CD4-positive, alpha-beta T cell treated with Interleukin-10 for 1 hour (primary cell): ENCODE measurements around the gene ALPI.
"Not testable (repeated sequence)": the region's sequence is repeated elsewhere in the genome, so short reads cannot be mapped to it uniquely, and the experiment has no call there.

ENCODE experiments used
- DNase-seq: peaks from one replicate; pipeline ENCODE4 v3.0.0-alpha.2; 2020

ALPI gene

DNA sequence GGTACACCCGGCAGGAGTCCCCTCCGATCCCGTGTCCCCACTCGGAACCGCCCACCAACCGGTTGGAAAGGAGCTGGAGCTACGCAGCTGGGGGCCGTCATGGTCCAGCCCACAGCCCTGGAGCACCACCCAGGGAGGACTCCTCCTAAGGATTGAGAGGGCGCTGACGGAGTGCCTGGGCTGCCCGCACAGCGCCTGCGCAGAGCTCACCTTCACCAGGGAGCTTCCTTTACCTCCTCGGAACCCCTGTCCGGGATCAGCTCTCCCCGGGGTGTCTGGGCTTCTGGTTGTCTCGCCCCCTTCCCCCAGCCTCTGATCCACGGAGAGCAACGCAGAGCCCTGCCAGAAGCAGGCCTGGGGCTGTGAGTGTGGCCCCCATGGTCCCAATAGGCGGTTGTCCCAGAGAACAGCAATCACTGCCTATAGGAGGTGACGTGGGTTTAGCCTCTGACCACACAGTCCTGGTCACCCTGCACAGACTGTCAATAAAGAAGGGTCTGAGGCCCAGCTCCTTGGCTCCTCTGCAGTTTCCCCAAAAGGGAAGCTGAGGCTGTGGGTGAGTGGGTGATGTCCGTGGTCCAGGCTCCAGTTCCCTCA lies 34.7 kb upstream of the ALPI start:
- DNase-seq: no peak

- no peak for DNase-seq
Observed at GRCh38 chr2:232422051-232422450, 33.9 kb upstream of the ALPI start.

GRCh38 chr2:232422996-232423395 lies 33.0 kb upstream of the ALPI start:
- not testable (repeated sequence) for DNase-seq

DNA sequence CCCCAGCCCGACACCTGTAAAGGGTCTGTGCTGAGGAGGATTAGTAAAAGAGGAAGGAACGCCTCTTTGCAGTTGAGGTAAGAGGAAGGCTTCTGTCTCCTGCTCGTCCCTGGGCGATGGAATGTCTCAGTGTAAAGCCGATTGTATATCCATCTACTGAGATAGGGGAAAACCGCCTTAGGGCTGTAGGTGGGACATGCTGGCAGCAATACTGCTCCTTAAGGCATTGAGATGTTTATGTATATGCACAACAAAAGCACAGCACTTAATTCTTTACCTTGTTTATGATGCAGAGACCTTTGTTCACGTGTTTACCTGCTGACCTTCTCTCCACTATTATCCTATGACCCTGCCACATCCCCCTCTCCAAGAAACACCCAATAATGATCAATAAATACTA lies 32.5 kb upstream of the ALPI start:
- DNase-seq: not testable (repeated sequence)

GRCh38 chr2:232431705-232432590 lies 24.0 kb upstream of the ALPI start:
- no peak for DNase-seq

GRCh38 chr2:232432598-232433184 lies 23.3 kb upstream of the ALPI start:
- no peak for DNase-seq

GRCh38 chr2:232433622-232434021 lies 22.3 kb upstream of the ALPI start:
- not testable (repeated sequence) for DNase-seq

DNA sequence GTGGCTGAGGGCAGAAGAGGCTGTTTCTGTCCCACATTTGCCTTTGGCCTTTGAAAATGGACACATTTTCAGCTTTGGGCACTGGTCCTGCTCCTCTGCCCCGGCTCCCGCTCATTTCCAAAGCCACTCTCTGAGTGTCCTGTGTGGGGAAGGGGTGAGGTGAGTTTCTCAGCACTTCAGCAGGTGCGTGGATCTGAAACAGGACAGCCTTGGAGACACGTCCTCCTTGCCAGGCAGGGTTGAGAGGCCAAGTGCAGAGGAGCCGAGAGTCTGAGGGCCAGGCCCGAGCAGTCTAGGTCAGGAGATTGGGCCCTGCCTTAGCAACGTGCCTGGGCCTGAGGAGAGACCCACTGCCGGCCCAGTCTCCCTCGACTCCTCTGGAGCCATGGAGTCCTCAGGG lies 21.9 kb upstream of the ALPI start:
- no peak for DNase-seq

DNA sequence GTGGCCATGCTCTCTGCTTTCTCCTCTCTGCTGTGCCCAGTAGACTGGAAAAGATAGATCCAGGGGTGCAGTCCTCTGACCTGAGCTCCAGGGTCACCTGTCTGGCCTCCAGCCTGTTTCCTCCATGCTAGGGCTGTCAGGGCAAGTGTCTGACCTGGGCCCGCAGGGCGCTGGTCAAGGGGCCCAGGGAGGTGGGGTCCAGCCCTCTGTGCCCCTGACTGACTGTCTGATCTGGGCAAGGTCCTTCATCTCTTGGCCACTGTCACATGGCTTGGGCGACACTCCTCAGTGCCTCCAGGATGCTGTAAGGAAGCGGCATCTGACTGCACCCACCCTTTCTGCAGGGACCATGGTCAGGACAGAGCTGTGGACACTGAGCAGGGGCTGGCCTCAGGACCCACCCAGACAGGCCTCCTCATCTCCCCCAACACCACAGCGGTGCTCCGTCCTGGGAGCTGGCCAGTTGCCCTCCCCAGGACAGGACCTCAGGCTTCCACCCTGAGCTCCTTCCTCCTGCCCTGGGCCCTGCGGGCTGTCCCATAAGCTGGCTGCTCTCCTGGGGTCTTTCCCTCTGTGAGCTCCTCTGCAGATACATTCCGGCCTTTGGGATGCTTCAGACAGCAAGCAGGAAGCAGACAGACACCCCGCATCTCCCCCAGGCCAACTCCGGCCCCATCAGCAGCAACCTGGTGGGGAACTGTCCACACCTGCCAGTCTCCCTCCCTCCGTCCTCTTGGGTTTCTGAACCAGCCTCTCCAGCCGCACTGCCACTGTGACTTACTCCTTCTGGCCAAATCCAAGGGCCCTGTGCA lies 21.2 kb upstream of the ALPI start:
- no peak for DNase-seq

- no peak for DNase-seq
Observed at GRCh38 chr2:232435375-232435648, 20.6 kb upstream of the ALPI start.

GRCh38 chr2:232435805-232436204 lies 20.1 kb upstream of the ALPI start:
- DNase-seq: no peak

DNA sequence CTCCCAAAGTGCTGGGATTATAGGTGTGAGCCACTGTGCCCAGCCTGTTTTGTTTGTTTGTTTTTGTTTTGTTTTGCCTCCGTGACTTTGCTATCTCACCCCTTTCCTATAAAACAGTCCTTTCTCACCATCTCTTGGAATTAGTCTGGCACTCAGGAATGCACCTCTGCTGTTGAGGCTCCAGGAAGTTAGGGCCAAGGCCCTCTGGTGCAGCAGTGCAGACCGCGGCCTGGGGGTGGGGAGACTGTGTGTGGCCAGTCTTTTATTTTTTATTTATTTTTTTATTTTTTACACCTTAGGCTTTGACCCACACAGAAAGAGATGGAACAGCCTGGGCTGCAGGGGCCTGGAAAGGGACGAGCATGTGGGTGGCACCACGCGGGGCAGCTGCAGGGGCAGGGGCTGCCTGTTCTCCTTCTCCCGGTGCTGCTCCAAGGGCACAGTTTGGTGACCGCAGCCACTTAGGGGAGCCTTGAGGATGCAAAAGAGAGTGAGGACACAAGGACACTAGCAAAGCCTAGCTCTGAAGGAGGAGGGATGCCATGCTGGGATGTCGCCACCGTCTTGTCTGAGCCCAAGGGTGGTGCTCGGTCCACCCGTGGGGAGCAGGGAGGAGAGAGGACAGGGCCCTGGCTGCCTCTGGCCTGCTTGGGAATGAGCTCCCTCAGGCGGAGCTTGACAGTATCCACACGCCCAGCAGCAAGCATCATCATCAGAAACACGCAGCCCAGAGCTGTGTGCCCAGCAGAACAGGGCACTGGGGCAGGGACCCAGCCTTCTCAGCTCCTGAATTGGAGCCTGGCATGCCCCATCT lies 19.4 kb upstream of the ALPI start:
- DNase-seq: no peak

DNA sequence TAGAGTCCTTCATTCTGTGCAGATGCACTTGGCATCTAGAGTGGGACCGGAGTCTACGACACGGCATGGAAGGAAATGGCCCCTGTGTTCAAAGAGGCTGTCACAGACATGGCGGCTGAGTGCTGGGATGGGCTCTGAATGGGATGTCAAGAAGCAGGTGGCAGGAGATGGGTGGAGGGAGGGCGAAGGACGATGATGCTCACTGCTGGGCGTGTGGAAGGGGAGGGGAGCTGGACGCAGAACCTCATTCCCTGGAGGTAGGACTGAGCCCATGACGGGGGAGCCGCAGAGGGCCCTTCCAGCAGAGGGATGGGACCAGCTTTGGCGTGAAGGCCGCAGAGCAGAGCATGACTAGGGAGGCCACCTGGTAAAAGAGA lies 18.8 kb upstream of the ALPI start:
- DNase-seq: no peak

GRCh38 chr2:232438091-232438490 lies 17.9 kb upstream of the ALPI start:
- DNase-seq: no peak

- peak; percentile 45 for DNase-seq
Observed at GRCh38 chr2:232438951-232439757, 16.8 kb upstream of the ALPI start.

DNA sequence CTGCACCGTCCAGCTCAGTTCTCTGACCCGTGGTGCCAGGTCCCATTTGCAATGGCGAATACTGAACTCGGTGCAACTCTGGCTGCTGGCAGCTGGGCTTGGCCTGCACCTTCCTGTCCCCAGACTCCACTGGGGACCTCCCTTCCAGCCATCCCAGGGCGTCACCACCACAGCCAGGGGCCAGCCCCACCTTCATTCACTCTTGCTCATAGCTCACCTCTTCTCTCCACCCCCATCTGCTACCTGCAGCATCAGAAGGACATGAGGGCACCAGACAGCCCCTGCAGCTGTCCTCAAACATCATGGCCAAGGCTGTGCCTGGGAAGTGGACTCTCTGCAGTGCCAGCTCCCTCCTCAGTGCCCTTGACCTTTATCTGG lies 16.2 kb upstream of the ALPI start:
- DNase-seq: no peak

DNA sequence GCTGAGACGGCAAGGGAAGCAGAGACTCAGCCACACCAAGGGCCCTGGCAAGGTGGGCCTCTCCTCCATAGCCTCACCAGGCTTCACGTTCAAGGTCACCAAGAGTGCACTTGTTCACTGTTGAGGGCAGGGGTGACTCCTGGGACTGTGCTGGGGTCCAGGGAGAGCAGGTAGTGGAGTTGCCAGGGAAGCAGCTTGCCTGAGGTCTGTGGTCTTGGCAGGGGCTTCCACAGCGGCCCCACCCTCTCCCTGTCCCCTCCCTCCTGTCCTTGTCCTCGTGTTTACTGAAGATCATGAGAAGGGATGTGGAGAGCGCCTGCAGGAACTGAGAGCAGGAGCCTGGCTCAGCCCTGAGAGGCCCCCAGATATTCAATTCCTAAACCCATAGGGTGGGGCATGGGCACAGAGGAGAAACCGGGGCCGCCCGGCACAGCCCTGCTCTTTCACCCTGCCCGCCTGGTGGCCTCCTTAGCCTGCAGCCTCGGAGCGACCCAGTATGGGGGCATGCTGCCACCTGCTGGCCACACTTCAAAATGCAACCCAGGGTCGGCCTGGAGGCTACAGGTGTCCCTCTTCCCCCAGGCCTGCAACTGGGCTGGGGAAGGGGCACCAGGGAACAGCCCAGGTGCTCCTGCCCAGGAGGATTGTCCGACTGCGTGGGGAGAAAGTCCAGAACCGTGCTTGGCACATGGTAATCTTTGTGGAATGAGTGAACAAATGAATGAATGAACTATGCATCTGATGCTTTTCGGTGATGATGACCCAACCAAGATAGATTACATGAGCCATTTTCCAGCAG lies 15.5 kb upstream of the ALPI start:
- peak; percentile 83 for DNase-seq

- DNase-seq: no peak
Observed at GRCh38 chr2:232441147-232441651, 14.8 kb upstream of the ALPI start.

GRCh38 chr2:232441922-232442321 lies 14.0 kb upstream of the ALPI start:
- not testable (repeated sequence) for DNase-seq

DNA sequence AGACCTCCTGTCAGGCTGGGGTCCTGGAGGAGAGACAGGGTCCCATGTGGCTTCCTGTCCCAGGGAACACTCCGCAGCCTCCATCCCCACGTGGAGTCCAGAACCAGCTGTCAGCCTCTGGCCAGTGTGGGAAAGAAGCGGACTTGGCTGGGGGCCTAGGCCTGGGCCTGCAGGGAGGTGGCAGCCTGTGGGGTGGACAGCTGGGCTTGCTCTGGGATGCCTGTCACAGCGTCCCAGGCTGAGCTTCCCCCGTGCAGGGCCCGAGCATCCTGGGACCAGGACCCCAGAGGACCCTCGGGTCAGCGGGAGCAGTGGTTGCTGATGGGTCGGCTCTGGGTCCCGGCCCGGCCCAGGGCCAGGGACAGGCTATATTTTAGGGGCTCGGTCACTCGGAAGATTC lies 13.5 kb upstream of the ALPI start:
- not testable (repeated sequence) for DNase-seq

DNA sequence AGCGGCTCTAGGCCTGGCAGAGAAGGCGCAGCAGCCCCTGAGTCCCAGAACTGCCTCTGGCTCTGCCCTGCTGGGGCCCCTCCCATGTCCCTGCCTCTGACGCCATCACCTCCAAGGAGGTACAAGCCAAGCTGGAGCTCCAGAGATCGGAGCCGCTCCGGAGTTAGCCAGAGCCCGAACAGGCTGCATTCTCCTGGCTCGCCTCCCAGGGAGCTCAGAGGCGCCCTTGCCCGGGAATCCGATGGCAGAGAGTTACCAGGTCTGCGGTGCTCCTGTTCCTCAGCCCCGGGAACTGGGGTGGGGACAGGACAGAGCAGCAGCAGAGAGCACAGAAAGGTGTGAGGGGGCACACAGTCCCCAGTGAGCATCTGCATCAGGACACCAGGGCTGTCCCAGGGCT lies 12.9 kb upstream of the ALPI start:
- DNase-seq: not testable (repeated sequence)
